Natural killer cell (primary cell): ENCODE data around the gene RSU1. TPM values are rescaled to one million over a fixed set of nuclear protein-coding genes. Genes with fewer than 3 reads are reported as not detected.

Source experiments
- ATAC-seq, 3 donors: fragments of 150-1000 bp in 2 of 3; fragments of 200-7000 bp in 1 of 3; cut with Tn5 transposase; 1 replicate in 1 of 3; 2 replicates in 2 of 3; pipeline ENCODE4 v1.10.0; 2021; ENCODE audit warnings: mild to moderate bottlenecking in 2 of 3, moderate library complexity in 2 of 3
- DNase-seq, 2 donors: peaks; one replicate each; pipeline versions ENCODE4 v3.0.0 to v3.0.0-alpha.2; 2013 to 2021; ENCODE audit warnings: mixed read lengths in 1 of 2
- H3K27ac ChIP-seq: one replicate; pipeline ENCODE4 v1.5.1; 2013; ENCODE audit warnings: mild to moderate bottlenecking, low read length
- H3K27me3 ChIP-seq: one replicate; pipeline ENCODE4 v1.6.1; 2013; ENCODE audit warnings: low read length; ENCODE audit not compliant: control insufficient read depth, insufficient read depth
- H3K36me3 ChIP-seq: one replicate; pipeline ENCODE4 v1.6.1; 2013; ENCODE audit warnings: low read length; ENCODE audit not compliant: control insufficient read depth, insufficient read depth
- H3K4me1 ChIP-seq: one replicate; pipeline ENCODE4 v1.6.1; 2013; ENCODE audit warnings: low read length; ENCODE audit not compliant: control insufficient read depth, insufficient read depth
- H3K4me3 ChIP-seq: one replicate; pipeline ENCODE4 v1.5.1; 2013; ENCODE audit warnings: low read length
- H3K9me3 ChIP-seq: one replicate; pipeline ENCODE4 v1.6.1; 2013; ENCODE audit warnings: low read length; ENCODE audit not compliant: control insufficient read depth, insufficient read depth
- H3K27ac Mint-ChIP-seq, 2 donors: one replicate each; pipeline ENCODE4 v1.8.0; 2022; ENCODE audit warnings: mild to moderate bottlenecking in 2 of 2, mixed read lengths in 2 of 2, moderate library complexity in 1 of 2
- H3K27me3 Mint-ChIP-seq, 2 donors: one replicate each; pipeline ENCODE4 v1.8.0; 2022; ENCODE audit warnings: low read depth in 2 of 2, mixed read lengths in 2 of 2
- H3K36me3 Mint-ChIP-seq: one replicate; pipeline ENCODE4 v1.8.0; 2022; ENCODE audit warnings: mixed read lengths
- H3K4me1 Mint-ChIP-seq, 2 donors: one replicate each; pipeline ENCODE4 v1.8.0; 2022; ENCODE audit warnings: mixed read lengths in 2 of 2
- H3K4me3 Mint-ChIP-seq: one replicate; pipeline ENCODE4 v1.8.0; 2022; ENCODE audit warnings: mild to moderate bottlenecking, moderate library complexity, mixed read lengths
- H3K9me3 Mint-ChIP-seq, 2 donors: one replicate each; pipeline ENCODE4 v1.8.0; 2022; ENCODE audit warnings: mixed read lengths in 2 of 2
- CTCF ChIP-seq: fragments of 200-600 bp; IDR thresholded peaks from one replicate; pipeline ENCODE4 v1.8.0; 2022; ENCODE audit warnings: antibody characterized with exemption
- WGBS: methylation state at CpG from one replicate; pipeline ENCODE4 v1.1.7; 2013; ENCODE audit warnings: missing lambda C conversion rate; ENCODE audit not compliant: insufficient coverage; 5-methylcytosine and 5-hydroxymethylcytosine counted together
- intact Hi-C: fragments of 100-400 bp; cut with micrococcal nuclease; formaldehyde crosslinking; loops from one replicate; pipeline ENCODE4 v1.14.2; 2022
- total RNA-seq, 4 donors: library from RNA; stranded (reverse); fragments of 120-200 nt in 1 of 4; gene quantifications; one replicate each; pipeline versions ENCODE4 v1.2.3 to v1.2.4, GENCODE V29; 2013 to 2022

RSU1 gene
- total RNA-seq, 3 donors from 2014 or later (not counting 1 experiment from before 2014, with no cell fraction given), result 75.0 to 85.3 (median 80.0) TPM

GRCh38 chr10:16673443-16673842, 143.8 kb downstream of the RSU1 start:
- H3K4me3 Mint-ChIP-seq, result no peak overlapping the region
- H3K4me1 Mint-ChIP-seq, result peaks cover 25% of the 10 kb centered on the region in 2 donors
- intact Hi-C loops, result no loop called here
- WGBS, result 93% methylated on average over 6 of the region's 6 CpGs
- H3K9me3 Mint-ChIP-seq, result no peaks in the 10 kb centered on the region
- no peak overlapping the region for H3K27ac Mint-ChIP-seq
- H3K36me3 Mint-ChIP-seq, result peaks cover 4% of the 10 kb centered on the region
- no peak overlapping the region for H3K4me3 ChIP-seq
- DNase-seq (no peak), ATAC-seq (no peak)
- H3K9me3 ChIP-seq, result no peaks in the 10 kb centered on the region
- H3K27me3 ChIP-seq, result no peaks in the 10 kb centered on the region
- no peaks in the 10 kb centered on the region for H3K4me1 ChIP-seq
- no peaks in the 10 kb centered on the region for H3K36me3 ChIP-seq
- no peaks in the 10 kb centered on the region for H3K27me3 Mint-ChIP-seq
- no peak overlapping the region for H3K27ac ChIP-seq
- TF ChIP-seq CTCF, result no peak

- Mint-ChIP-seq H3K27ac (no peak overlapping the region), H3K4me3 (no peak overlapping the region), H3K36me3 (no peaks in the 10 kb centered on the region), H3K4me1 (peaks cover 6 to 7% of the 10 kb centered on the region in 2 donors), H3K9me3 (no peaks in the 10 kb centered on the region), H3K27me3 (no peaks in the 10 kb centered on the region)
- no peaks in the 10 kb centered on the region for H3K9me3 ChIP-seq
- WGBS, result 92% methylated on average over 7 of the region's 7 CpGs
- ATAC-seq, result no peak
- no peaks in the 10 kb centered on the region for H3K27me3 ChIP-seq
- intact Hi-C loops, result no loop called here
- TF ChIP-seq CTCF, result no peak
- H3K4me1 ChIP-seq, result no peaks in the 10 kb centered on the region
- no peak overlapping the region for H3K27ac ChIP-seq
- no peak overlapping the region for H3K4me3 ChIP-seq
- no peak for DNase-seq
- H3K36me3 ChIP-seq, result no peaks in the 10 kb centered on the region
Measured at GRCh38 chr10:16663444-16663843, 153.8 kb downstream of the RSU1 start.

GRCh38 chr10:16662923-16663322, 154.3 kb downstream of the RSU1 start:
- H3K36me3 Mint-ChIP-seq, result no peaks in the 10 kb centered on the region
- no peaks in the 10 kb centered on the region for H3K9me3 Mint-ChIP-seq
- H3K4me1 Mint-ChIP-seq, result peaks cover 5 to 6% of the 10 kb centered on the region in 2 donors
- Histone ChIP-seq H3K36me3 (no peaks in the 10 kb centered on the region), H3K27me3 (no peaks in the 10 kb centered on the region), H3K4me3 (no peak overlapping the region), H3K4me1 (no peaks in the 10 kb centered on the region), H3K27ac (no peak overlapping the region), H3K9me3 (no peaks in the 10 kb centered on the region)
- H3K4me3 Mint-ChIP-seq, result no peak overlapping the region
- DNase-seq, result no peak
- TF ChIP-seq CTCF, result no peak
- no peak overlapping the region for H3K27ac Mint-ChIP-seq
- intact Hi-C loops, result no loop called here
- no peak for ATAC-seq
- WGBS, result 90% methylated on average over 7 of the region's 7 CpGs
- H3K27me3 Mint-ChIP-seq, result no peaks in the 10 kb centered on the region

GRCh38 chr10:16656895-16657294, 160.3 kb downstream of the RSU1 start:
- H3K36me3 Mint-ChIP-seq, result no peaks in the 10 kb centered on the region
- Histone ChIP-seq H3K9me3 (no peaks in the 10 kb centered on the region), H3K4me3 (no peak overlapping the region), H3K27me3 (no peaks in the 10 kb centered on the region), H3K36me3 (no peaks in the 10 kb centered on the region), H3K27ac (no peak overlapping the region), H3K4me1 (no peaks in the 10 kb centered on the region)
- DNase-seq, result no peak
- no peak overlapping the region for H3K4me3 Mint-ChIP-seq
- no peak for ATAC-seq
- TF ChIP-seq CTCF, result no peak
- no peaks in the 10 kb centered on the region for H3K9me3 Mint-ChIP-seq
- intact Hi-C loops, result no loop called here
- no peak overlapping the region for H3K27ac Mint-ChIP-seq
- 97% methylated on average over 2 of the region's 3 CpGs for WGBS
- no peaks in the 10 kb centered on the region for H3K27me3 Mint-ChIP-seq
- H3K4me1 Mint-ChIP-seq, result peaks cover 4 to 6% of the 10 kb centered on the region in 2 donors
